GM10248 (cell line): ENCODE measurements around the gene LZTS2.

Experiments used
- CTCF ChIA-PET: fragments of 300-600 bp; sonication (Branson Sonifier 250); formaldehyde crosslinking; extraction: SDS; loops from one replicate; lab custom pipeline; 2021; ENCODE audit warnings: antibody characterized with exemption; lab: Yijun Ruan, JAX
- POLR2A ChIA-PET: fragments of 350-650 bp; sonication (Branson Sonifier 250); formaldehyde crosslinking; extraction: SDS; loops from one replicate; lab custom pipeline; 2020; ENCODE audit warnings: antibody characterized with exemption; lab: Yijun Ruan, JAX
- DNase-seq: peaks from one replicate; pipeline ENCODE4 v3.0.0; 2012; ENCODE audit errors: extremely low spot score
- TF ChIP-seq, protein P1 (sequence below): IDR thresholded peaks from 2 replicates; pipeline ENCODE4 v1.5.1; 2012; ENCODE audit warnings: mild to moderate bottlenecking, low read depth; ENCODE audit errors: extremely low read depth, missing control alignments, control extremely low read depth

The LZTS2 gene

GRCh38 chr10:101000915-101001658, 1.5 kb downstream of the LZTS2 start:
- CTCF ChIA-PET = interaction anchor here (1.1 to 6.6 kb wide), 4 partner anchors 16 to 129 kb away, joined by 3 to 101 read pairs (median 4); no protein-coding TSS in a partner anchor
- TF ChIP-seq, protein P1, sequence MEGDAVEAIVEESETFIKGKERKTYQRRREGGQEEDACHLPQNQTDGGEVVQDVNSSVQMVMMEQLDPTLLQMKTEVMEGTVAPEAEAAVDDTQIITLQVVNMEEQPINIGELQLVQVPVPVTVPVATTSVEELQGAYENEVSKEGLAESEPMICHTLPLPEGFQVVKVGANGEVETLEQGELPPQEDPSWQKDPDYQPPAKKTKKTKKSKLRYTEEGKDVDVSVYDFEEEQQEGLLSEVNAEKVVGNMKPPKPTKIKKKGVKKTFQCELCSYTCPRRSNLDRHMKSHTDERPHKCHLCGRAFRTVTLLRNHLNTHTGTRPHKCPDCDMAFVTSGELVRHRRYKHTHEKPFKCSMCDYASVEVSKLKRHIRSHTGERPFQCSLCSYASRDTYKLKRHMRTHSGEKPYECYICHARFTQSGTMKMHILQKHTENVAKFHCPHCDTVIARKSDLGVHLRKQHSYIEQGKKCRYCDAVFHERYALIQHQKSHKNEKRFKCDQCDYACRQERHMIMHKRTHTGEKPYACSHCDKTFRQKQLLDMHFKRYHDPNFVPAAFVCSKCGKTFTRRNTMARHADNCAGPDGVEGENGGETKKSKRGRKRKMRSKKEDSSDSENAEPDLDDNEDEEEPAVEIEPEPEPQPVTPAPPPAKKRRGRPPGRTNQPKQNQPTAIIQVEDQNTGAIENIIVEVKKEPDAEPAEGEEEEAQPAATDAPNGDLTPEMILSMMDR = no peak
- no peak for DNase-seq
- POLR2A ChIA-PET = no interaction called here

DNA sequence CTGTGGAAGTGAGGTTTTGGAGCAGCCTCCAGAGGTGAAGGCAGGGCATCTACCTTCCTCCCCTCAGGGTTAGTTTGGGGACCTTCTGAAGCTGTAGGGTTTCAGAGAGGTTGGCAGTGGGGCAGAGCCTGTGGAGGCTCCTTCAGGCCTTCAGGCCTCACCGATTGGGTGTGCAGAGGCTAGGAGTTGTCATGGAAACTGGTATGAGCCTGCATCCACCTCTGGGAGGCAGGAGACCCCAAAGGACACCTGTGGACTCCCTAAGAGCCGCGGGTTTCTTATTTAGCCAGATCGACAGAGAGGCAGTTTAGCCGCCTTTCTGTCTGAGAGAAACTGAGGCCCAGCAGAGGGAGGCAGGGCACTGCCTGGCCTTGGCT, 2.0 kb downstream of the LZTS2 start:
- CTCF ChIA-PET = interaction anchor here (1.1 to 6.6 kb wide), 4 partner anchors 15 to 129 kb away, joined by 3 to 101 read pairs (median 4); no protein-coding TSS in a partner anchor
- POLR2A ChIA-PET = no interaction called here
- TF ChIP-seq, protein P1 = no peak
- DNase-seq = no peak

DNA sequence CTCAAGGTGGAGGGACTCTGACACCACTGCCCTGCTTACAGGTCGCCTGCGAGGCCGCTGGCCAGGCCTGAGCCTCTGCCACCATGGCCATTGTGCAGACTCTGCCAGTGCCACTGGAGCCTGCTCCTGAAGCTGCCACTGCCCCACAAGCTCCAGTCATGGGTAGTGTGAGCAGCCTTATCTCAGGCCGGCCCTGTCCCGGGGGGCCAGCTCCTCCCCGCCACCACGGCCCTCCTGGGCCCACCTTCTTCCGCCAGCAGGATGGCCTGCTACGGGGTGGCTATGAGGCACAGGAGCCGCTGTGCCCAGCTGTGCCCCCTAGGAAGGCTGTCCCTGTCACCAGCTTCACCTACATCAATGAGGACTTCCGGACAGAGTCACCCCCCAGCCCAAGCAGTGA, 2.8 kb downstream of the LZTS2 start:
- CTCF ChIA-PET = interaction anchor here (0.8 to 8.1 kb wide), 6 partner anchors 8 to 130 kb away, joined by 3 to 96 read pairs (median 6); no protein-coding TSS in a partner anchor
- TF ChIP-seq, protein P1 = no peak
- POLR2A ChIA-PET = no interaction called here
- DNase-seq = no peak

GRCh38 chr10:101003639-101004206, 4.1 kb downstream of the LZTS2 start:
- ChIA-PET POLR2A (no interaction called here), CTCF (interaction anchor here (1.2 to 8.1 kb wide), 5 partner anchors 7 to 46 kb away, joined by 3 to 96 read pairs (median 8); no protein-coding TSS in a partner anchor)
- DNase-seq = no peak
- TF ChIP-seq, protein P1 = no peak

DNA sequence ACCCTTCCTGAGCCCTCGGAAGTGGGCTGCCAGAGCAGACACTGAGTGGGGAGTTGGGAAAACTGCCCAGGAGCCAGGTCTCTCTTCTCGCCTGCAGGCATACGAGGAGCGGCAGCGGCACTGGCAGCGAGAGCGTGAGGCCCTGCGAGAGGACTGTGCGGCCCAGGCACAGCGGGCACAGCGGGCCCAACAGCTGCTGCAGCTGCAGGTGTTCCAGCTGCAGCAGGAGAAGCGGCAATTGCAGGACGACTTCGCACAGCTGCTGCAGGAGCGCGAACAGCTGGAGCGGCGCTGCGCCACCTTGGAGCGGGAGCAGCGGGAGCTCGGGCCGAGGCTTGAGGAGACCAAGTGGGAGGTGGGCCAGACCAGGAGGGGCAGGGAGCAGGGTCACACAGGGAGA, 5.8 kb downstream of the LZTS2 start:
- TF ChIP-seq, protein P1 = no peak
- CTCF ChIA-PET = interaction anchor here (1.3 to 8.1 kb wide), 2 partner anchors 12 to 137 kb away, joined by 4 to 96 read pairs; no protein-coding TSS in a partner anchor
- no peak for DNase-seq
- POLR2A ChIA-PET = no interaction called here

DNA sequence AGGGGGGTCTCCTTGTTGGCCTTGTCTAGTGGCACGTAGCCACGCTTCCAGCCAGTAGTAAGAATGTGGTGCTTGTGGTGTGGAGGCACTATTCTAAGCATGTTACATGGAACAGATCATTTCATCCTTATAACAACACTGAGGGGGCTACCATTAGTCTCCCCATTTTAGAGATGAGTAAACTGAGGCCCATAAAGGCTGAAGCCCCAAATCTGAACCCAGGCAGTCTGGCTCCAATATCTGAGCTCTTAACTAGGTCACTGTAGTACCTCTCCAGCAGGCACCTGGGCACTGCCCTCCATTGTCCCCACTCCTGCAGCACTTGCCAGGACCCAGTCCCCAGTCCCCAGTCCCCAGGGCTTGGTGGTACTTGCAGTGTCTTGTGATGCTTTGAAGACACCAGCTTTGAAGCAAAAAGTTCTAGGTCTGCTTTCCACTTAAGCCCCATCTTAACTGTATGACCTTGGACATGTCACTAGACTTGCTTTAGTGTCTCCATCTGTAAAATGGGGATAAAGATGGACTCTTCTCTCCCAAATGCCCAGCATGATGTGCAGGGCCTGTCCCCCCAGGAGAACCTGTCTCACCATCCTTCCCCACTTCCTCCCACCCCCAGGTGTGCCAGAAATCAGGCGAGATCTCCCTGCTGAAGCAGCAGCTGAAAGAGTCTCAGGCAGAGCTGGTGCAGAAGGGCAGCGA, 6.4 kb downstream of the LZTS2 start:
- POLR2A ChIA-PET = no interaction called here
- CTCF ChIA-PET = interaction anchor here (1.3 to 8.1 kb wide), 4 partner anchors 8 to 136 kb away, joined by 4 to 96 read pairs (median 38); partner anchors contain the start of gene LZTS2
- TF ChIP-seq, protein P1 = no peak
- DNase-seq = no peak
